Measurements from ENCODE around the gene LOXL1.

Gene LOXL1

GRCh38 chr15:73927476-73928240, 1.4 kb downstream of the LOXL1 start:
- Histone ChIP-seq H3K4me1 (ENCODE audit: low read depth, poor library complexity, severe bottlenecking) (no peaks in the 10 kb centered on the region), H3K36me3 (ENCODE audit: insufficient read depth) (no peaks in the 10 kb centered on the region), H3K79me2 (ENCODE audit: insufficient read depth, low read depth) (no peaks in the 10 kb centered on the region), H3K4me3 (IDR thresholded peaks at IDR 0.05; ENCODE audit: insufficient read depth, low read depth, low read length) (no peak overlapping the region), H3K4me2 (peak overlapping the region; percentile 29; the same call in 1 of the 2 replicates), H2AFZ (ENCODE audit: low read depth) (peak overlapping the region; percentile 41; the same call in 1 of the 2 replicates), H3K27me3 (ENCODE audit: insufficient read depth, low read depth) (peaks cover 8% of the 10 kb centered on the region; the same call in 1 of the 2 replicates), H4K20me1 (ENCODE audit: insufficient read depth) (no peaks in the 10 kb centered on the region), H3K9ac (no peak overlapping the region), H3K27ac (no peak overlapping the region)
- TF ChIP-seq CTCF (conservative IDR thresholded peaks at IDR 0.05; ENCODE audit: low read depth, low read length), result peak; percentile 33

DNA sequence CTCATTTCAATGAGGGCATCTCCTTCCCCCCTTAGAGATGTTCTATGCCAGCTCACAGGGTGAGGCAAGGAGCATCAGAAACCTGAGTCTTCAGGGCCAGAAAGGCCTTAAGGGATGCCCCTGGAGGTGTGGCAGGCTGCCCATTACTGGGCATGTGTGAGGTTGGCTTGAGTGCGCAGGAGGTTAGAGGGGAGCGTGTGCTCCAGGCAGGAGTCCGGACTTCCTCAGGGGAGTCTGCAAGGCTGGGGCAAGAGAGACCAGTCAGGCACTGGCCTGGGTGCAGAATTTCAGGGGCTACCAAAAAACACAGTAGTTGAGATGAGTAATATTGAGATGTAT, 1.9 kb downstream of the LOXL1 start:
- peak; percentile 9; the same call in 1 of the 2 replicates for TF ChIP-seq CTCF (conservative IDR thresholded peaks at IDR 0.05; ENCODE audit: low read depth, low read length)
- Histone ChIP-seq H3K4me1 (ENCODE audit: low read depth, poor library complexity, severe bottlenecking) (no peaks in the 10 kb centered on the region), H3K4me2 (peak overlapping the region; percentile 29; the same call in 1 of the 2 replicates), H3K27me3 (ENCODE audit: insufficient read depth, low read depth) (peaks cover 13% of the 10 kb centered on the region; the same call in 1 of the 2 replicates), H3K79me2 (ENCODE audit: insufficient read depth, low read depth) (no peaks in the 10 kb centered on the region), H3K9ac (no peak overlapping the region), H3K27ac (no peak overlapping the region), H4K20me1 (ENCODE audit: insufficient read depth) (no peaks in the 10 kb centered on the region), H2AFZ (ENCODE audit: low read depth) (peak overlapping the region; percentile 41; the same call in 1 of the 2 replicates), H3K36me3 (ENCODE audit: insufficient read depth) (no peaks in the 10 kb centered on the region), H3K4me3 (IDR thresholded peaks at IDR 0.05; ENCODE audit: insufficient read depth, low read depth, low read length) (no peak overlapping the region)

GRCh38 chr15:73928971-73929627, 2.8 kb downstream of the LOXL1 start:
- Histone ChIP-seq H3K9ac (no peak overlapping the region), H3K27me3 (ENCODE audit: insufficient read depth, low read depth) (peaks cover 11% of the 10 kb centered on the region; the same call in 1 of the 2 replicates), H3K79me2 (ENCODE audit: insufficient read depth, low read depth) (no peaks in the 10 kb centered on the region), H4K20me1 (ENCODE audit: insufficient read depth) (no peaks in the 10 kb centered on the region), H3K4me2 (no peak overlapping the region), H3K4me3 (IDR thresholded peaks at IDR 0.05; ENCODE audit: insufficient read depth, low read depth, low read length) (no peak overlapping the region), H2AFZ (ENCODE audit: low read depth) (no peak overlapping the region), H3K27ac (no peak overlapping the region), H3K4me1 (ENCODE audit: low read depth, poor library complexity, severe bottlenecking) (no peaks in the 10 kb centered on the region), H3K36me3 (ENCODE audit: insufficient read depth) (no peaks in the 10 kb centered on the region)
- TF ChIP-seq CTCF (conservative IDR thresholded peaks at IDR 0.05; ENCODE audit: low read depth, low read length), result no peak

GRCh38 chr15:73930371-73930770, 4.1 kb downstream of the LOXL1 start:
- Histone ChIP-seq H4K20me1 (ENCODE audit: insufficient read depth) (no peaks in the 10 kb centered on the region), H3K27ac (no peak overlapping the region), H3K79me2 (ENCODE audit: insufficient read depth, low read depth) (no peaks in the 10 kb centered on the region), H3K4me2 (no peak overlapping the region), H2AFZ (ENCODE audit: low read depth) (no peak overlapping the region), H3K36me3 (ENCODE audit: insufficient read depth) (no peaks in the 10 kb centered on the region), H3K4me1 (ENCODE audit: low read depth, poor library complexity, severe bottlenecking) (no peaks in the 10 kb centered on the region), H3K27me3 (ENCODE audit: insufficient read depth, low read depth) (peaks cover 11% of the 10 kb centered on the region; the same call in 1 of the 2 replicates), H3K9ac (no peak overlapping the region), H3K4me3 (IDR thresholded peaks at IDR 0.05; ENCODE audit: insufficient read depth, low read depth, low read length) (no peak overlapping the region)
- no peak for TF ChIP-seq CTCF (conservative IDR thresholded peaks at IDR 0.05; ENCODE audit: low read depth, low read length)

All from KMS-11 (cell line).